Measurements from ENCODE around the gene PLD4.
"Not testable (repeated sequence)": the region's sequence is repeated elsewhere in the genome, so short reads cannot be mapped to it uniquely, and the experiment has no call there.

PLD4 gene

GRCh38 chr14:104942586-104942985 is 17.9 kb downstream of the PLD4 start:
- no peak for DNase-seq

- not testable (repeated sequence) for DNase-seq
These were observed 18.7 kb downstream of the PLD4 start for GRCh38 chr14:104943216-104944015.

GRCh38 chr14:104944016-104944308 is 19.3 kb downstream of the PLD4 start:
- DNase-seq = not testable (repeated sequence)

- not testable (repeated sequence) for DNase-seq
These were observed 19.9 kb downstream of the PLD4 start for GRCh38 chr14:104944436-104945205.

GRCh38 chr14:104945266-104945665 is 20.6 kb downstream of the PLD4 start:
- DNase-seq = not testable (repeated sequence)

- not testable (repeated sequence) for DNase-seq
These were observed 21.6 kb downstream of the PLD4 start for GRCh38 chr14:104945986-104946965.

- not testable (repeated sequence) for DNase-seq
These were observed 22.5 kb downstream of the PLD4 start for GRCh38 chr14:104947201-104947600.

- not testable (repeated sequence) for DNase-seq
These were observed 23.4 kb downstream of the PLD4 start for GRCh38 chr14:104947881-104948735.

GRCh38 chr14:104948736-104949031 is 24.0 kb downstream of the PLD4 start:
- DNase-seq = no peak

GRCh38 chr14:104949406-104949955 is 24.8 kb downstream of the PLD4 start:
- DNase-seq = not testable (repeated sequence)

GRCh38 chr14:104950021-104950420 is 25.3 kb downstream of the PLD4 start:
- DNase-seq = no peak

GRCh38 chr14:104950701-104951100 is 26.0 kb downstream of the PLD4 start:
- not testable (repeated sequence) for DNase-seq

GRCh38 chr14:104951863-104952657 is 27.4 kb downstream of the PLD4 start:
- not testable (repeated sequence) for DNase-seq

GRCh38 chr14:104953097-104953496 is 28.4 kb downstream of the PLD4 start:
- DNase-seq = no peak

GRCh38 chr14:104953896-104954656 is 29.4 kb downstream of the PLD4 start:
- no peak for DNase-seq

- DNase-seq = no peak
These were observed 30.2 kb downstream of the PLD4 start for GRCh38 chr14:104954746-104955395.

- DNase-seq = no peak
These were observed 30.7 kb downstream of the PLD4 start for GRCh38 chr14:104955396-104955770.

GRCh38 chr14:104956290-104956890 is 31.7 kb downstream of the PLD4 start:
- DNase-seq = no peak

Measured in KG1 (cell line).